HG03196 (cell line): ENCODE measurements around the gene ELN.
"Not testable (repeated sequence)": the region's sequence is repeated elsewhere in the genome, so short reads cannot be mapped to it uniquely, and the experiment has no call there.

Experiments
- ATAC-seq: cut with Tn5 transposase; IDR thresholded peaks from one replicate; pipeline ENCODE4 v1.9.1; 2021; ENCODE audit not compliant: unreplicated experiment

Gene ELN

DNA sequence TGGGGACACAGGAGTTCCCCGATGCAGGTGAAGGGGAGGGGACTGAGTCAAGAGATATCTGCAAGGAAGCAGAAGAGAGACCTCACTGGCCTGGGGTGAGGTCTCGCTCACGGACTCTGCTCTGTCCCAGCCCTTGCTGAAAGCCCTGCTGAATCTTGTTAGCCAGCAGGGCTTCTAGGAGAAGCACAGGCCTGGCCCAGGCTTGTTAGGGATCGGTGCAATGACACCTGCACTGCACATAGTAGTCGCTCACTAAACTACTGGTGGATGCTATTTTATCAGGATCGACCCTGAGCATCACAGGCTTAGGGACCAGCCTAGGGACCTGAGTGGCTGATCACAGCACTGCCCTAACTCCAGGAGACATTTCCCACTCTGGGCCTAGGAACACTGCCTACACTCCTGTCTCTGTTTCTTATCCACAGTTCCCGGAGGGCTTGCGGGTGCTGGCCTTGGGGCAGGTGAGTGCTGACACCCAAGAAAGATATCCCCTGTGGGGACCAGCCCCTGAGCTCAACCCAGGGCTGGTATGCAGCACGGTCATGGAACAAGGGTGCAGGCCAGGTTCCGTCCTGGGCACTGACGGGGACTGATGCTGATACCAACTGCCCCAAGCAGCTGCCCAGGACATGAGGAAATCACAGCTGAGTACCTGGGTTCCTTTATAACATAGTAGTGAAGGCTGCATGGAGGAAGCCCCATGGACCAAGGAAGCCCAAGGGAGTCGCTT is 13.0 kb downstream of the ELN start:
- ATAC-seq: no peak

DNA sequence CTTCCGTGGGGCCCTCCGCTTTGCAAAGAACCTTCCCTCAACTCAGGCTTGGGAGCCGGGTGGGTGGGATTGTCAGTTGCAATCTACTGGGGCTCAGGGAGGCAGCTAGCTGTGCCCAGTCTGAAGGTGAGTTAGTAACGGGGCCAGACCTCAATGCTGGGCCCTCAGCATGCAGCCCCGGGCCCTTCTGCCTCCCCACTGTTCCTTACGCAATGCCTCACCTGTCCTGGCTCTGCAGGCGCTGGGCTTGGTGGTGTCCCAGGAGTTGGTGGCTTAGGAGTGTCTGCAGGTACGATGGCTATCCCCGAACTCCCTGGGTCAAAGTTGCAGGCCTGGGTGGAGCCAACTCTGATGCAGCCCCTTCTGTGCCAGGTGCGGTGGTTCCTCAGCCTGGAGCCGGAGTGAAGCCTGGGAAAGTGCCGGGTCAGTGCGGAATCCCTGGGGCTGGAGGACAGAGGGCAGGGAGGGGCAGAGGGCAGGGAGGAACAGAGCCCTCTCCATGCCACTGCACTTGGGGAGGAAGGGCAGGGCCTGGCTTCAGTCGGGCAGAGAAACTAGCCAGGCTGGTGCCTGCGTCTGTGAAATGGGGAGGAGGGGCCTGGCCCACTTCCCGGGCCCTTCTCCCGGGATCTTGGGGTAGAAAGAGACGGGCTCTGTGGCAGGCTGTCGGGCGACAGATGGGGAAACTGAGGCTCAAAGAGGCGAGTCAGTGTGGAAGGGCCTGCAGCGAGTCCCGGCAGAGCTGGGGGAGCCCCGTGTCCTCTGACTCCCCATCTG is 15.0 kb downstream of the ELN start:
- no peak for ATAC-seq

DNA sequence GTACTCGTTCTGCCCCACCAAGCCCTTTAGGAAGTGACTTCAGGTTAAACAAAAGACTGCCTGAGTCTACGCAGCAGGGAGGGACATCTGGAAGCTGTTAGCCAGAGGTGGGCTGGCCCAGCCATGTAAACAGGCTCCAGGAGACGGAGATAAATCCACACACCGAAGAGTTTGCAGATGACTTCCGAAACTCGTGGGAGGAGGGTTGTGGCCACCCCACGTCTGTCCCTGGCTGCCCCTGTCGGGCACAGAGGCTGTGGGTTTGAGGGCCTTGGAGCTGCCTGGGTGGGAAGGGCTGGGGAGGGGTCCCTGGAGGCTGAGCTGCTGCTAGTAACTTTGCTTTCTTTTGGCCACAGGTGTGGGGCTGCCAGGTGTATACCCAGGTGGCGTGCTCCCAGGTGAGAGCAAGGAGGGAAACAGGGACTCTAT is 15.6 kb downstream of the ELN start:
- no peak for ATAC-seq

DNA sequence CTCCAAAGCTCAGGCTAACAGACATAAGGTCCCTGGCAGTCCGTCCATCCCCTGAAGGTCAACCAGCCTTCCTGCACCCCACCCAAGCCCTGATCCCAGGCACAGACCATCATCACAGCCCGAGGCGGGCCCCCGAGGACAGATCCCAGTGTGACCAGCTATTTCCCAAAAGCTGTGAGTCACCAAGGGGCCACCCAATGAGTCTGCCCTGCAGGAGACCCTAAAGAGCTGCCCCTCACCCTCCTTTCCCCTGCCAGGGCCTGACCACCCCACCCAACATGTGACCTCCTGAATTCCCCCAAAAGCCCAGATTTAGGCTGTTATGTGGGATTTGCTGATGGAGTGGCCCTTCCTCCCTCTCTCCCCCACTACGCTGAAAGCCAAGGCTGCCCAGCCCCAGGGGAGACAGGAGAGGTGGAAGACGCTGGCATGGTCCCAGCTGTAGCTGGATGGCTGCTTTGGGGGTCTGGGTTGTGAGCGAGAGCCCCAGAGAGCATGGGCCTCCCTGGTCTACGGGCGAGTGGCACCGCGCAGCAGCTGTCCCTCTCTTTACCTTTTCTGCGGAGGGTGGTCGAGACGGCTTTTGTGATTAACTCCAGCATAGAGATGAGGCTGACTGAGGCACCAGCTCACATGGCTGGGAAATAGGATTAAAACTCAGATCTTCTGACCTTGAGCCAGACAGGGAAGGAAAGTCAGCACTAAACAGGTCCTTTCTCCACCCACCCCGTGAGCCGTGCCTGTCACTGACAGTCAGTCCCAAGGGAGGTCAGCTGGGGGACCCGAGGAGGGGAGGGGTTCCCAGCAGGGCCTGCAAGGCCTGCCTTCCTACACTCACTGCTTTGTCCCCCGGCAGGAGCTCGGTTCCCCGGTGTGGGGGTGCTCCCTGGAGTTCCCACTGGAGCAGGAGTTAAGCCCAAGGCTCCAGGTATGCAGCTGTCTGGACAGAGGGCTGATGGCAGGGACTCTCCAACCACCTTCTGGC is 16.7 kb downstream of the ELN start:
- no peak for ATAC-seq

DNA sequence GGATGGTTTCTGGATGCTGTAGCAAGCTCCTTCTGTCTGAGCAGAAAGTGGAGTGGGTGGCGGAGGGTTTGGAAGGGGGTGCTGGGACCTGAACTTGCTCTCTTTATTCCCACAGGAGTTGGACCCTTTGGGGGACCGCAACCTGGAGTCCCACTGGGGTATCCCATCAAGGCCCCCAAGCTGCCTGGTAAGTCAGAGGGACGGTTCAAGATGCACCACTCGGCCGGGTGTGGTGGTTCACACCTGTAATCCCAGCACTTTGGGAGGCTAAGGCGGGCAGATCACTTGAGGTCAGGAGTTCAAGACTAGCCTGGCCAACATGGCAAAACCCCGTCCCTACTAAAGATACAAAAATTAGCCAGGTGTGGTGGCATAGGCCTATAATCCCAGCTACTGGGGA is 18.6 kb downstream of the ELN start:
- not testable (repeated sequence) for ATAC-seq

DNA sequence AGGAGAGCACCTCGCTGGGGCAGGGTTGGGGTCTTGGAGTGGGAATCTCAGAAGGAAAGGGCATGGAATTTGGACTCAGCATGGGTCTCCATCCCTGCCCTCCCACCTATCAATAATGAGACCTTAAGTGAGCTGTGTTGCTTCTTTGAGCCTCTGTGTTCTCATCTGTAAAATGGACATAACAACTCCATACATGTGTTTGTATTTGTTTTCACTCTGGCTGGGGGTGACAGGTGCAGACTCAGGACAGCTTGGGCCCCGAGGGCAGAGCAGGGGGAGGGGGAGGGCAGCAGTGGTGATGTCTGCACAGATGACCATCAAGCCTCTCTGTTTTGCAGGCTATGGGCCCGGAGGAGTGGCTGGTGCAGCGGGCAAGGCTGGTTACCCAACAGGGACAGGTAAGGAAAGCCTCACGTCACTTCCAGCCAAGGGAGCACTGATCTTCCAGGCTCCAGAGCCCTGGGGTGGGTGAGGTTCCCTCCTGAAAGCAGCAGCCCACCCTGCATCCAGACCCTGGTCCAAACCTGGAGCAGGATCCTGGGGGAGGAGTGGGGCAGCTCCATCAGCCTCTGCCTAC is 19.9 kb downstream of the ELN start:
- ATAC-seq: no peak

DNA sequence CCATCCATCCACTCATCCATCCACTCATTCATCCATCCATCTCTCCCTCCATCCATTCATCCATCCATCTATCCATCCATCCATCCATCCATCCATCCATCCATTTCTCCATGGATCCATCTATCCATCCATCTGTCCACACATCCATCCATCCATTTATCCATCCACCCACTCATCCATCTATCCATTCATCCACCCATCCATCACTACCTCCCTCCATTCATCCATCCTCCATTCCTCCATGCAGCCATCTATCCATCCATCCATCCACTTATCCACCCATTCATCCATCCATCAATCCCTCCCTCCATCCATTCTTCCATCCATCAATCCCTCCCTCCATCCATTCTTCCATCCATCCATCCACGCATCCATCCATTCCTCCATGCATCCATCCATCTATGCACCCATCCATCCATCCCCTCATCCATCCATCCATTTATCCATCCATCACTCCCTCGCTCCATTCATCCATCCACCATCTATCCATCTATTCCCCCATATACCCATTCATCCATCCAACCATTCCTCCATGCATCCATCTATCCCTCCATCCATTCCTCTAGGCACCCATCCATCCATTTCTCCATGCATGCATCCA is 21.1 kb downstream of the ELN start:
- no peak for ATAC-seq

DNA sequence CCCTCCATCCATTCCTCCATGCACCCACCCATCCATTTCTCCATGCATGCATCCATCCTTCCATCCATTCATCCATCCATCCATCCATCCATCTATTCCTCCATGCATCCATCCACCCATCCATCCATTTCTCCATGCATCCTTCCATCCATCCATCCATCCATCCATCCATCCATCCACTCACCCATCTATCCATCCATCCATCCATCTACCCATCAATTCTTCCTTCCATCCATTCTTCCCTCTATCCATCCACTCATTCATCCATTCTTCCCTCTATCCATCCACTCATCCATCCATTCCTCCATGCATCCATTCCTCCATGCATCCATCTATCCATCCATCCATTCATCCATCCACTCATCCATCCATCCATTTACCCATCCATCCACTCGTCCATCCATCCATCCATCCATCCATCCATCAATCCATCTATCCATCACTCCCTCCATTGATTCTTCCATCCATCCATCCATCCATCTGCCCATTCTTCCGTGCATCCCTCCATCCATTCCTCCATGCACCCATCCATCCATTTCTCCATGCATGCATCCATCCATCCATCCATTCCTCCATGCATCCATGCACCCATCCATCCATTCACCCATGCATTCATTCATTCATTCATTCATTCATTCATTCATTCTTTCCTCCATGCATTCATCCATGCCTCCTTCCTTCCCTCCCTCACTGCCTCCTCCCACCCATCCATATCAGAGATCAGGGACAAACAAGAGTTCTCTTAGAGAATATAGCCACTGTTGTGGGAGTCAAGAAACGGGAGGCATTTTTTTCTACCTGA is 22.2 kb downstream of the ELN start:
- no peak for ATAC-seq

DNA sequence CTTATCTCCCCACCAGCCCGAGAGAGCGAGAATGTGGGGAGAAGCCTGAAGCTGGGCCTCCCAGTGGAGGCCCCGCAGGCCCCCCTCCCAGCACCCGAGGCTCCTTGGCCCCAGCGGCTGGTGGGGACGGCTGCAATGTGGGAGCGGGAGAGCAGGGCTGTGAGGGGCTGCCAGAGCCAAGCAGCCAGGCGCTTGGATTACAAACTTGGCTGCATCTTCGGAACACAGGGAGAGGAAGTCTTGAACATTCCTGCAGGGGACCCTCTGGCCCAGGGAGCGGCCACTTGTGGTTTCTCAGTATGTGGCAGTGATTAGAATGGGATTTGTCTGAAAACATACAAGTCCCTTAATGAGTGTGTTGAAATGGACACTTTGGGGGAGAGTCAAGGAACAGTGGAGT is 23.2 kb downstream of the ELN start:
- ATAC-seq: no peak

DNA sequence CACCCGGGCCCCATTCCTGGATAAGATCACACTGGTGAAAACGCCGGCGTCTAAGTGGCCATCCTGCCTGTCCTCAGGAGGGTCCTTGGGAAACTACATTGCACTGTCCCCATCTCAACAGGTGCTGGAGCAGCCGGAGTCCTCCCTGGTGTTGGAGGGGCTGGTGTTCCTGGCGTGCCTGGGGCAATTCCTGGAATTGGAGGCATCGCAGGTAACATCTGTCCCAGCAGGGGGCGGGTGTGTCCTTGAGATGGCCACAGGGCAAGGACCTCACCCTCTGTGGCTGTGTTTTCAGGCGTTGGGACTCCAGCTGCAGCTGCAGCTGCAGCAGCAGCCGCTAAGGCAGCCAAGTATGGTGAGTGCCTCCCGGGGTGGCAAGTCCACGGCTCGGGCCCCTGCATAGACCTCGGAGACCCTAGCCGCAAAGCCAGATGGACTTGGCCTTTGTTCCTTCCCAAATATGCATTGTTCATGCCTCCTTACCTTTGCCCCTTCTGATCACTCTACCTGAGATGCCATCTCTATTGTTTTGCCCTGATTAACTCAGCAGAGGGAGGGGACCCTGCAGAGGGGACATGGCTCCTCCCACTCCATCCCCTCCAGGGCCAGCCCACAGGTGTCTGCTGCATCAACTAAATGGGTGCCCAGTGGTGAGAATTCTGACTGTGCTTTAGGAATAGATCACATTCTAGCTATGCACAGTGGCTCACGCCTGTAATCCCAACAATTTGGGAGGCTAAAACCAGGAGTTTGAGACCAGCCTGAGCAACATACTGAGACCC is 23.8 kb downstream of the ELN start:
- no peak for ATAC-seq

DNA sequence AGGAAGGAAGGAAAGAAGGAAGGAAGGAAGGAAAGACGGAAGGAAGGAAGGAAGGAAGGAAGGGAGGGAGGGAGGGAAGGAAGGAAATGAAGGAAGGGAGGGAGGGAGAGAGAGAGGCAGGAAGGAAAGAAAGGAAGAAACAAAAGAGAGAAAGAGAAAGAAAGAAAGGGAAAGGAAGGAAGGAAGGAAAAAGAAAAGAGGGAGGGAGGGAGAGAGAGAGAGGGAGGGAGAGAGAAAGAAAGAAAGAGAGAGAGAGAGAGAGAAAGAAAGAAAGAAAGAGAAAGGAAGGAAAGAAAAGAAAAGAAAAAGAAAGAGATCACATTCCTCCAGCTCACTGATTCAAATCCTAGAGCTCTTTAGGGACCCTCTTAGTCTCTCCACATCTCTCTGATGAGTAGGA is 24.7 kb downstream of the ELN start:
- no peak for ATAC-seq

DNA sequence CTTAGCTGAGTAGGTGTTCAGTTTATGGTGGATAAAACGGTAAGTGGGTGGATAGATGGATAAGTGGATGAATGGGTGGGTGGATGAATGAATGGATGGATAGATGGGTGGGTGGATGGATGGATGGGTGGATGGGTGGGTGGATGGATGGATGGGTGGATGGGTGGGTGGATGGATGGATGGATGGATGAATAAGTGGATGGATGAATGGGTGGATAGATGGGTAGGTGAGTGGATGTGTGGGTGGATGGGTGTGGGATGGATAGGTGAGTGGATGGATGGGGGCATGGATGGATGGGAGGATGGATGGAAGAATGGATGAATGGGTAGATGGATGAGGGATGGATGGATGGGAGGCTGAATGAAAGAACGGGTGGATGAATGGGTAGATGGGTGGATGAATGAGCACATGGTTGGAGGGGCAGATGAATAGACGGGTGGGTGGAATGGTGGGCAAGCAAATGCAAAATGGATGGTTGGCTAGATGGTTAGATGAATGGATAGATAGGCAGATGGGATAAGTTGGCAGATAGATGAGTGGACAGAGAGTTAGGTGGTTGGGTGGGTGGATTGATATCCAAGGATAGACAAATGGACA is 25.7 kb downstream of the ELN start:
- no peak for ATAC-seq

DNA sequence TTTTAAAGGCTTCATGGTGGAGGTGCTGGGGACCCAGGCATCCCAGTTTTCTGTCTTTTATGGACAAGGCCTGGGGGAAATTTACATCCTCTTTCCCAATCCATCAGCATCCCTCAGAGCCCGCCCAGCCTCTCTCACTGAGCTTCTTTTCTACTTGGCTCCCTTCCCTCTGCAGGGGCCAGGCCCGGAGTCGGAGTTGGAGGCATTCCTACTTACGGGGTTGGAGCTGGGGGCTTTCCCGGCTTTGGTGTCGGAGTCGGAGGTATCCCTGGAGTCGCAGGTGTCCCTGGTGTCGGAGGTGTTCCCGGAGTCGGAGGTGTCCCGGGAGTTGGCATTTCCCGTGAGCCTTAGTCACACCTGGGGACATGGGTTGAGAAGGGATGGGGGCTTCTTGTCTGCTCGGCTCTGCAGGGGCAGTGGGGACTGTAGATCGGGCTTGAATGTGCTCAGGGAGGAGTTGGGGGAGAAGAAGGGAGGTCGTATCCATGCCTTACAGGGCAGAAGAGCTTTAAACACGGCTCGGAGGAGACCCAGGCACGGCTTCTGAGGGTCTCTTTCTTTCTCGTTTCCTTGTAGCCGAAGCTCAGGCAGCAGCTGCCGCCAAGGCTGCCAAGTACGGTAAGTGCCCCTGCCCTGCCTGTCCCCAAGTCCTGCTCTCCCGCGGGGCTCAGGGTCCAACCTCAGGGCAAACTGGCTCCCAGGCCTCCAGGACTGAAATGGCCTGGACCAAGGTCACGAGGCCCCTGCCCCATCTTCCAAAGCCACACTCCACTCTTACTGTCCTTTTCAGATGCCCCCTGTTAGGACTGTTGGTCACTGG is 28.3 kb downstream of the ELN start:
- no peak for ATAC-seq

DNA sequence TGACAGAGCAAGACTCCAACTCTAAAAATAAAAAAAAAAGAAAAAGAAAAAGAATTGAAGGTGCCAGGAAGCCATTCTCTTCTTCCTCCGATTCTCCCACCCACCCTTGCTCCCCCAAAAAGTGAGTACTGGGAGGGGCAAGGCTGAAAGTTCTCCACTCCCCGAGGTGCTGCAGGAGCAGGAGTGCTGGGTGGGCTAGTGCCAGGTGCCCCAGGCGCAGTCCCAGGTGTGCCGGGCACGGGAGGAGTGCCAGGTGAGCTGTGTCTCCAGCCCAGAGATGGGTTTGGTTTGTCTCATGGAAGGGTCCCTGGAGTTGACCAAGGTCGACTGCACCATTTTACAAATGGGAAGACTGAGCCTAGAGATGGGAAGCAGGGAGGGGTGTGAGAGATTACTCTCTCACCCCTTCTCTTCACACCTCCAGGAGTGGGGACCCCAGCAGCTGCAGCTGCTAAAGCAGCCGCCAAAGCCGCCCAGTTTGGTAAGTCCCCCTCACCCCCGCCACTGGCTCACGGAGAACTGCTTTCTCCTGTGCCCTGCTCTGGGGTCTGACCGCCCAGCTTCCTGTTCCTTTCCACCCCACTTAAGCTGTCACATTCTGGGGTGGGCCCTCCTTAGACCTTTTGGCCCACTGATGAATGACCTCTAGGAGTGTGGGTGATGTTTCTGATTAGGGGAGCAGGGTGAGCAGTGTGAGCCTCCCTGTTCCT is 29.4 kb downstream of the ELN start:
- no peak for ATAC-seq

DNA sequence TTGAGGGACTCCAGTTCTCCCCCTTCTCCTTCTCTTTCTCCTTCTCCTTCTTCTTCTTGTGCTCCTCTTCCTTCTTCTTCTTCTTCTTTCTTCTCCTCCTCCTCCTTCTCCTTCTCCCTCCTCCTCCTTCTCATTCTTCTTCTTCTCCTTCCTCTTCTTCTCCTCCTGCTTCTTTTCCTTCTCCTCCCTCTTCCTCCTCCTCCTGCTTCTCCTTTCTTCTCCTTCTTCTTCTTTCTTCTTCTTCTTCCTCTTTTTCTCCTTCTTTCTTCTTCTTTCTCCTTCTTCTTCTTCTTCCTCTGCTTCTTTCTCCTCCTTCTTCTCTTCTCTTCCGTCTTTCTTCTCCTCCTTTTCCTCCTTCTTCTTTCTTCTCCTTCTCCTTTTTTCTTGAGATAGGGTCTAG is 30.0 kb downstream of the ELN start:
- no peak for ATAC-seq

DNA sequence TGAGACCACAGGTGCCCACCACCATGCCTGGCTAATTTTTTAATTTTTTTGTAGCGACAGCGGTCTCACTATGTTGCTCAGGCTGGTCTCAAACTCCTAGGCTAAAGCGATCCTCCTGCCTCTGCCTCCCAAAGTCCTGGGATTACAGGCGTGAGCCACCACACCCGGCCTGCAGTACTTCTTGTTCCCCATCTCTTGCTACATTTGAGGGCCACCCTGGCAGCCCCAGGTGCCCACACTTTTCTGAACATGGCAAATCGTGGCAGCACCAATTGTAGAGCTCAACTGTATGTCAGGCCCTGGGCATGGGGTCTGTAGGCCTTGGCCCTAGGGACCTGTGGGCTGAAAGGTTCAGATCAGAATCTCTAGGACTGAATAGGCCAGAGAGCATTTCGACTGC is 30.5 kb downstream of the ELN start:
- no peak for ATAC-seq

DNA sequence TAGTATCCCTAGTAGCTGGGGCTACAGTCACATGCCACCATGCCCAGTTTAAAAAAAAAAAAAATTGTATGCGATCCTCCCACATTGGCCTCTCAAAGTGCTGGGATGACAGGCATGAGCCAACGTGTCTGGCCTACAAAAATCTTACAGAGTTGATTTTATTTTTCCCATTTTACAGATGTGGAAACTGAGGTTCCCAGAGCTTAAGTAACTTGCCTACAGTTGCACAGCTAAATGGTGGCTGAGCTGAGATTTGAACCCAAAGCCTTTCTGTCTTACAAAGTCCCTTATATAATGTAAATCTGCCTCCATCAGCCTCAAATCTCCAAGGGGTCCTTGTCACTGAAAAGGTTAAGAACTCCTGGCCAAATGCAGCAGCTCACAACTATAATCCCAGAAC is 31.1 kb downstream of the ELN start:
- no peak for ATAC-seq
